Liver (tissue), 3 donors: ENCODE data around the gene KIF26B.

Source experiments
- CTCF ChIP-seq: fragments of 150-350 bp; IDR thresholded peaks from 2 replicates; pipeline ENCODE4 v1.5.1; 2017; ENCODE audit warnings: improper control_type of control experiment, low read depth, low read length; ENCODE audit not compliant: missing input control
- EGR1 ChIP-seq, 2 donors: IDR thresholded peaks; 2 replicates each; pipeline ENCODE4 v1.6.1; 2016 to 2018; ENCODE audit warnings: antibody characterized with exemption in 2 of 2, low read depth in 2 of 2
- HNF4G ChIP-seq: IDR thresholded peaks from 2 replicates; pipeline ENCODE4 v1.6.1; 2016; ENCODE audit warnings: antibody characterized with exemption
- REST ChIP-seq: IDR thresholded peaks from 2 replicates; pipeline ENCODE4 v1.6.1; 2016; ENCODE audit warnings: antibody characterized with exemption, mild to moderate bottlenecking
- RXRA ChIP-seq, 2 donors: IDR thresholded peaks; 2 replicates each; pipeline ENCODE4 v1.6.1; 2017 to 2018; ENCODE audit warnings: antibody characterized with exemption in 2 of 2, mild to moderate bottlenecking in 1 of 2
- SP1 ChIP-seq: IDR thresholded peaks from 2 replicates; pipeline ENCODE4 v1.6.1; 2018; ENCODE audit warnings: antibody characterized with exemption, mild to moderate bottlenecking
- TF ChIP-seq, protein P1 (sequence below): IDR thresholded peaks from 2 replicates; pipeline ENCODE4 v1.6.1; 2016; ENCODE audit warnings: antibody characterized with exemption
- donor health status: healthy.
- donor health status: healthy.

GRCh38 chr1:245317217-245317616, 162.4 kb downstream of the KIF26B start:
- TF ChIP-seq CTCF (no peak), SP1 (no peak), HNF4G (no peak), REST (no peak), RXRA (IDR thresholded peaks at IDR 0.05) (no peak), EGR1 (IDR thresholded peaks at IDR 0.05; ENCODE audit: low read depth in 2 of 2) (no peak)
- TF ChIP-seq, protein P1, sequence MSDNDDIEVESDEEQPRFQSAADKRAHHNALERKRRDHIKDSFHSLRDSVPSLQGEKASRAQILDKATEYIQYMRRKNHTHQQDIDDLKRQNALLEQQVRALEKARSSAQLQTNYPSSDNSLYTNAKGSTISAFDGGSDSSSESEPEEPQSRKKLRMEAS, result no peak
